OCI-LY3 (cell line): ENCODE data around the gene EDN1.

ENCODE experiments used
- H2AFZ ChIP-seq: fragments of 200-600, 300-600 bp; shearing (Covaris generic); 2 replicates; pipeline ENCODE4 v1.6.0; 2014; ENCODE audit warnings: antibody characterized with exemption, low read depth, low read length
- H3K27ac ChIP-seq: fragments of 200-600, 300-600 bp; sonication (generic); 2 replicates; pipeline ENCODE4 v1.5.1; 2014; ENCODE audit warnings: mild to moderate bottlenecking, low read length, moderate library complexity, mixed read lengths
- H3K27me3 ChIP-seq: fragments of 200-600, 300-600 bp; sonication (generic); 2 replicates; pipeline ENCODE4 v1.6.1; 2014; ENCODE audit warnings: low read depth, low read length, mixed read lengths
- H3K36me3 ChIP-seq: fragments of 200-600, 300-600 bp; sonication (generic); replicated peaks from 2 replicates; pipeline ENCODE3; 2014; ENCODE audit warnings: low read depth, low read length, mixed read lengths
- H3K4me1 ChIP-seq: fragments of 300-600, 200-600 bp; sonication (generic); 2 replicates; pipeline ENCODE4 v1.6.1; 2014; ENCODE audit warnings: low read length, mixed read lengths
- H3K4me2 ChIP-seq: fragments of 200-600, 300-600 bp; sonication (generic); 2 replicates; pipeline ENCODE4 v1.6.1; 2014; ENCODE audit warnings: low read length, mixed read lengths
- H3K4me3 ChIP-seq: fragments of 300-600, 200-600 bp; sonication (generic); 2 replicates; pipeline ENCODE4 v1.5.1; 2014; ENCODE audit warnings: antibody characterized with exemption, mild to moderate bottlenecking, low read length, moderate library complexity
- H3K79me2 ChIP-seq: fragments of 300-600, 200-600 bp; shearing (Covaris generic); 2 replicates; pipeline ENCODE4 v1.6.1; 2014; ENCODE audit warnings: mild to moderate bottlenecking, low read length, mixed read lengths
- H3K9ac ChIP-seq: fragments of 300-600, 200-600 bp; shearing (Covaris generic); 2 replicates; pipeline ENCODE4 v1.6.0; 2014; ENCODE audit warnings: mild to moderate bottlenecking, low read length, moderate library complexity
- H3K9me3 ChIP-seq: fragments of 200-600, 300-600 bp; shearing (Covaris generic); 2 replicates; pipeline ENCODE4 v1.6.1; 2014; ENCODE audit warnings: low read length, mixed read lengths; ENCODE audit not compliant: insufficient read depth
- H4K20me1 ChIP-seq: fragments of 200-600, 300-600 bp; sonication (generic); 2 replicates; pipeline ENCODE4 v1.6.1; 2016; ENCODE audit warnings: low read length, mixed read lengths; ENCODE audit not compliant: insufficient read depth
- EZH2phosphoT487 ChIP-seq: fragments of 200-600 bp; shearing (Covaris generic); IDR thresholded peaks from 2 replicates; pipeline ENCODE4 v1.6.1; 2018; ENCODE audit warnings: antibody characterized with exemption, mixed run types, low read depth
- TF ChIP-seq, protein P1 (sequence below): fragments of 200-600, 300-600 bp; sonication (generic); IDR thresholded peaks from 2 replicates; pipeline ENCODE4 v1.5.1; 2014; ENCODE audit warnings: antibody characterized with exemption, low read length, low read depth

Gene EDN1

DNA sequence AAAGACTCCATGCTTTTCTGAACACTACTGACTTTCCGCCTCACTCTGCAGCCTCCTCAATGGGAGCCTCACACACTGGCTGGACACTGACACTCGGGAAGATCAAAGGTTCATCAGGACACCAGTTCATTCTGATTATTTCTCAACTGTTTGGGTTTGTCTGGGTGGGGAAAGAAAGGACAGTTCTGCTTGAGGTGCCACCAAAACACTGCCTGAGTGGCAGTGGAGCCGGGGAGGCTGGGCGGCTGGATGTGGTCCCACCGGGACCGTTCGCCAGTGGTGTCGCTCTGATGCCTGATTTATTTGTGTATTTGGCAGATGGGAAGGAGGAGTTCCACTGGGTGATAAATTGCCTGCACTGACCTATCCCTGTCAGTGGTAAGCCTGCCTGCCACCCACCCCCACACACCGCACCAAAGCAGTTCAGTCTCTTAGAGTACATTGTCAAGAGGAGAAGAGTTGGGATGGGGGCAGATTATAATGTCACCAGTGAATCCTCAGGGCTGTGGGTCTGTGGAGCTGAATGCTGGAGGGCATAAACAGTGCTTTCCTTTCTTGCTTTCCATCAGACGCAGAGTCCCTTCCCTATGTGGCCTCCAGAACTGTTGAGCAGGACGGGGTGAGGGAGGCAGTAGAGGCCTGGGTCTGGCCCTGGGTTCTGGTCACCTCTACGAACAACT lies 49.8 kb downstream of the EDN1 start:
- peaks cover 27% of the 10 kb centered on the region for H3K4me1 ChIP-seq
- no peaks in the 10 kb centered on the region for H3K9me3 ChIP-seq
- H3K9ac ChIP-seq: no peak overlapping the region
- H4K20me1 ChIP-seq: no peaks in the 10 kb centered on the region
- no peaks in the 10 kb centered on the region for H3K79me2 ChIP-seq
- TF ChIP-seq, protein P1, sequence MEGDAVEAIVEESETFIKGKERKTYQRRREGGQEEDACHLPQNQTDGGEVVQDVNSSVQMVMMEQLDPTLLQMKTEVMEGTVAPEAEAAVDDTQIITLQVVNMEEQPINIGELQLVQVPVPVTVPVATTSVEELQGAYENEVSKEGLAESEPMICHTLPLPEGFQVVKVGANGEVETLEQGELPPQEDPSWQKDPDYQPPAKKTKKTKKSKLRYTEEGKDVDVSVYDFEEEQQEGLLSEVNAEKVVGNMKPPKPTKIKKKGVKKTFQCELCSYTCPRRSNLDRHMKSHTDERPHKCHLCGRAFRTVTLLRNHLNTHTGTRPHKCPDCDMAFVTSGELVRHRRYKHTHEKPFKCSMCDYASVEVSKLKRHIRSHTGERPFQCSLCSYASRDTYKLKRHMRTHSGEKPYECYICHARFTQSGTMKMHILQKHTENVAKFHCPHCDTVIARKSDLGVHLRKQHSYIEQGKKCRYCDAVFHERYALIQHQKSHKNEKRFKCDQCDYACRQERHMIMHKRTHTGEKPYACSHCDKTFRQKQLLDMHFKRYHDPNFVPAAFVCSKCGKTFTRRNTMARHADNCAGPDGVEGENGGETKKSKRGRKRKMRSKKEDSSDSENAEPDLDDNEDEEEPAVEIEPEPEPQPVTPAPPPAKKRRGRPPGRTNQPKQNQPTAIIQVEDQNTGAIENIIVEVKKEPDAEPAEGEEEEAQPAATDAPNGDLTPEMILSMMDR: no peak
- no peak for TF ChIP-seq EZH2phosphoT487
- H2AFZ ChIP-seq: no peak overlapping the region
- H3K27me3 ChIP-seq: peaks cover 24% of the 10 kb centered on the region
- H3K4me3 ChIP-seq: no peak overlapping the region
- no peak overlapping the region for H3K27ac ChIP-seq
- no peak overlapping the region for H3K4me2 ChIP-seq
- no peaks in the 10 kb centered on the region for H3K36me3 ChIP-seq

DNA sequence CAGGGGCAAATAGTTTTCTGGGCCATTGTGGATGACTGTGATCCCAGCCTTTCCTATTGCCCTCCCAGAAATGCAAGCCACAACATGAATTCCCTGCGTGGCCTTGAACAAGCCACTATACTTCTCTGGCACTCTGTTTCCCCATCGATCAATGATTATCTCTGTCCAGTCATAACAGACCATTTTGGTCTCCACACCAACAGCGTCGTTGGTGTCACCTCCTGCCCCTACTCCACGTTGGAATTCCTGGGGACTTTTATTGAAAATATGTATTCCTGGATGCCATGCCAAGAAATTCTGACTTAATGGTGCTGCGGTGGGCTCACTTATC lies 50.3 kb downstream of the EDN1 start:
- Histone ChIP-seq H3K27ac (no peak overlapping the region), H3K36me3 (no peaks in the 10 kb centered on the region), H3K79me2 (no peaks in the 10 kb centered on the region), H3K9me3 (no peaks in the 10 kb centered on the region), H3K9ac (no peak overlapping the region), H2AFZ (no peak overlapping the region), H3K4me1 (peaks cover 27% of the 10 kb centered on the region), H3K4me3 (no peak overlapping the region), H4K20me1 (no peaks in the 10 kb centered on the region), H3K4me2 (no peak overlapping the region), H3K27me3 (peaks cover 24% of the 10 kb centered on the region)
- TF ChIP-seq, protein P1: no peak
- no peak for TF ChIP-seq EZH2phosphoT487

DNA sequence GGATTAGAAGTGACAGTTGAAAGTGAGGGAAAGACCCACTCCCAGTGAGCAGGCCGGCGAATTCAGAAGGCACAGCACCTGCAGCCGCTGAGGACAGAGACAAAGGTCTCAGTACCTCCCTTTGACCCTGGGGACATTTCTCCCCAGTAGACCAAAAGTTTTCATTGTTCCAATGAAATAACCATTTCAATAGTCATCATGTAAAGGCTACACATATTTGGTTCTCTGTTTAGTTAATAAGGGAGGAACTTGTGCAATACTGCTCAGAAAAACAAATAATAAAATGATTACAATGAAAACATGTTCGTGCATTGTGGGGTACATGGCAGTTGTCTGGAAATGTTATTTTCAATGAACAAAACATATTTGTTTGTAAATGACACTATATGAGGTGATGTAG lies 52.5 kb downstream of the EDN1 start:
- no peak overlapping the region for H3K4me2 ChIP-seq
- H3K27me3 ChIP-seq: peaks cover 24% of the 10 kb centered on the region
- no peak overlapping the region for H3K9ac ChIP-seq
- H3K36me3 ChIP-seq: no peaks in the 10 kb centered on the region
- peaks cover 15% of the 10 kb centered on the region for H3K4me1 ChIP-seq
- H3K27ac ChIP-seq: no peak overlapping the region
- no peaks in the 10 kb centered on the region for H3K9me3 ChIP-seq
- H3K79me2 ChIP-seq: no peaks in the 10 kb centered on the region
- TF ChIP-seq, protein P1: no peak
- no peak for TF ChIP-seq EZH2phosphoT487
- H4K20me1 ChIP-seq: no peaks in the 10 kb centered on the region
- no peak overlapping the region for H3K4me3 ChIP-seq
- H2AFZ ChIP-seq: no peak overlapping the region

DNA sequence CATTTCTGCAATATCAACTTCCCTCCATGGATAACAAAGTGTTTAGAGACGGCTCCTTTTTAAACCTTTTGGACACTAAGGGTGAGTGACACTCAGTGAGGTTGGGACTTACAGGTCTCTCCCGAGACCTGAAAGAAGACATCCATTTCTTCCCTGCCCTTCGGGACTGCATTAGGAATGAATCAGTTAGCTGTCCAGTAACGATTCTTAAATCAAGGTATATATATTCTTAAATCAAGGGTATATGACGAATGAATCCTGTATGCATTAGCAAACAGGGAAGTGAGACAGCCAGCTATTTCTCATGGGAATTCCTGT lies 52.9 kb downstream of the EDN1 start:
- Histone ChIP-seq H3K9ac (no peak overlapping the region), H3K27me3 (peaks cover 24% of the 10 kb centered on the region), H3K27ac (no peak overlapping the region), H3K4me3 (no peak overlapping the region), H4K20me1 (no peaks in the 10 kb centered on the region), H2AFZ (no peak overlapping the region), H3K4me1 (peaks cover 15% of the 10 kb centered on the region), H3K36me3 (no peaks in the 10 kb centered on the region), H3K4me2 (0 out of 2 replicates have a peak overlapping the region, but pooled peaks have one; percentile 1), H3K9me3 (no peaks in the 10 kb centered on the region), H3K79me2 (no peaks in the 10 kb centered on the region)
- TF ChIP-seq, protein P1: no peak
- TF ChIP-seq EZH2phosphoT487: no peak
